GM12878 (cell line): ENCODE measurements around the gene MXRA8. TPM values are rescaled to one million over a fixed set of nuclear protein-coding genes. Genes with fewer than 3 reads are reported as not detected.

ENCODE experiments used
- ATAC-seq: fragments of 200-7000 bp; cut with Tn5 transposase; 3 replicates; pipeline ENCODE4 v1.9.1; 2020; ENCODE audit warnings: mild to moderate bottlenecking, moderate library complexity
- BruUV-seq: library from RNA; stranded (reverse); fragments of 400-500 nt; replicated peaks from 2 replicates; lab custom pipeline; 2021; lab: Mats Ljungman, UMichigan
- CTCF ChIA-PET: fragments of 300-600 bp; sonication (Branson Sonifier 250); formaldehyde crosslinking; extraction: SDS; loops from one replicate; lab custom pipeline; 2021; ENCODE audit warnings: inconsistent platforms; lab: Yijun Ruan, JAX
- POLR2A ChIA-PET: fragments of 350-600 bp; formaldehyde crosslinking; extraction: SDS; loops from one replicate; lab custom pipeline; 2021; ENCODE audit warnings: inconsistent platforms; lab: Charles Lee
- RAD21 ChIA-PET: fragments of 300-600 bp; sonication (Branson Sonifier 250); formaldehyde crosslinking; loops from one replicate; lab custom pipeline; 2023; ENCODE audit warnings: antibody characterized with exemption; ENCODE audit not compliant: unreplicated experiment; lab: Charles Lee
- SMC1A ChIA-PET: fragments of 300-600 bp; sonication (Branson Sonifier 250); formaldehyde crosslinking; loops from one replicate; lab custom pipeline; 2023; ENCODE audit not compliant: unreplicated experiment, uncharacterized antibody; lab: Charles Lee
- DNase-seq: peaks from one replicate; pipeline ENCODE4 v3.0.0-alpha.2; 2011; ENCODE audit warnings: low read depth, low spot score
- FAIRE-seq: peaks from 3 replicates; lab custom pipeline; 2011; peaks lifted over from hg19 to GRCh38; lab: Jason Lieb, UNC
- H2AFZ ChIP-seq: 2 replicates; pipeline ENCODE4 v1.6.0; 2011; ENCODE audit warnings: low read depth, low read length, control low read depth; ENCODE audit not compliant: control insufficient read depth
- H3K27ac ChIP-seq: 2 replicates; pipeline ENCODE4 v1.5.1; 2011; ENCODE audit warnings: control low read depth; ENCODE audit not compliant: control insufficient read depth, insufficient read depth
- H3K27me3 ChIP-seq, 2 experiments: replicated peaks in 1 of 2; 2 replicates each; pipeline versions ENCODE4 v1.6.0 to v1.6.1; 2011; ENCODE audit warnings: low read length in 1 of 2; ENCODE audit not compliant: control insufficient read depth in 2 of 2, insufficient read depth in 2 of 2
- H3K36me3 ChIP-seq, 2 experiments: 2 replicates each; pipeline ENCODE4 v1.5.1; 2011; ENCODE audit warnings: low read length in 1 of 2; ENCODE audit not compliant: control insufficient read depth in 2 of 2, insufficient read depth in 2 of 2
- H3K4me1 ChIP-seq: 2 replicates; pipeline ENCODE4 v1.6.1; 2011; ENCODE audit warnings: mild to moderate bottlenecking, low read length, moderate library complexity, mixed read lengths; ENCODE audit not compliant: control insufficient read depth, insufficient read depth
- H3K4me2 ChIP-seq: 2 replicates; pipeline ENCODE4 v1.6.0; 2011; ENCODE audit warnings: control low read depth; ENCODE audit not compliant: control insufficient read depth, insufficient read depth
- H3K4me3 ChIP-seq: fragments of 200-600 bp; sonication (generic); 2 replicates; pipeline ENCODE4 v1.5.1; 2016
- H3K79me2 ChIP-seq: 2 replicates; pipeline ENCODE4 v1.6.0; 2011; ENCODE audit warnings: low read length; ENCODE audit not compliant: control insufficient read depth, insufficient read depth
- H3K9ac ChIP-seq: 2 replicates; pipeline ENCODE4 v1.8.0; 2011; ENCODE audit warnings: low read length, control low read depth, mixed read lengths; ENCODE audit not compliant: control insufficient read depth, insufficient read depth
- H3K9me3 ChIP-seq: replicated peaks from 3 replicates; pipeline ENCODE4 v1.5.1; 2011; ENCODE audit warnings: mild to moderate bottlenecking, low read length; ENCODE audit not compliant: control insufficient read depth, insufficient read depth
- H4K20me1 ChIP-seq: 2 replicates; pipeline ENCODE4 v1.6.0; 2011; ENCODE audit not compliant: control insufficient read depth, insufficient read depth
- ESRRA ChIP-seq: IDR thresholded peaks from 2 replicates; pipeline ENCODE4 v1.6.1; 2012; ENCODE audit warnings: mild to moderate bottlenecking, low read length, improper control_type of control experiment
- JUNB ChIP-seq: IDR thresholded peaks from 2 replicates; pipeline ENCODE4 v1.6.1; 2016; ENCODE audit warnings: antibody characterized with exemption, mild to moderate bottlenecking
- MEF2A ChIP-seq: IDR thresholded peaks from 2 replicates; pipeline ENCODE4 v1.6.1; 2011; ENCODE audit warnings: low read depth, mild to moderate bottlenecking, low read length, moderate library complexity; ENCODE audit not compliant: insufficient read depth
- NRF1 ChIP-seq: conservative IDR thresholded peaks from 2 replicates; pipeline ENCODE4 v1.6.1; 2011; ENCODE audit warnings: mild to moderate bottlenecking, low read depth, low read length, improper control_type of control experiment
- PAX8 ChIP-seq: fragments of 450-650 bp; IDR thresholded peaks from 2 replicates; pipeline ENCODE4 v1.6.1; 2017; ENCODE audit warnings: mild to moderate bottlenecking, moderate library complexity
- POLR2A ChIP-seq: IDR thresholded peaks from 2 replicates; pipeline ENCODE4 v1.6.1; 2011; ENCODE audit warnings: low read depth, mild to moderate bottlenecking, low read length
- SREBF2 ChIP-seq: IDR thresholded peaks from 2 replicates; pipeline ENCODE4 v1.6.1; 2012; ENCODE audit warnings: mild to moderate bottlenecking, low read length
- WGBS: methylation state at CpG from one replicate; pipeline ENCODE4 v1.1.6; 2016; ENCODE audit warnings: low lambda C conversion rate; ENCODE audit not compliant: insufficient replicate concordance, insufficient coverage; ENCODE audit errors: missing lambda C conversion rate; 5-methylcytosine and 5-hydroxymethylcytosine counted together
- in situ Hi-C: fragments of 300-500 bp; cut with MboI; formaldehyde crosslinking; loops from 9 replicates; pipeline ENCODE4 v1.14.3; 2018; ENCODE audit warnings: mixed read lengths
- intact Hi-C: fragments of 100-400 bp; cut with micrococcal nuclease; formaldehyde crosslinking; loops from one replicate; pipeline ENCODE4 v1.14.2; 2022; ENCODE audit not compliant: unreplicated experiment
- polyA plus RNA-seq, 11 experiments: library from polyadenylated mRNA; depleted of rRNA in 4 of 11; unstranded in 6 of 11; stranded (reverse) in 5 of 11; fragments of >200 nt; fragmentation: Nextera tagmentation in 4 of 11; fragmentation: Illumina TruSeq in 1 of 11; extraction: Ambion mirVana in 4 of 11; extraction: Trizol in 1 of 11; gene quantifications; 1 replicate in 1 of 11; 2 replicates in 10 of 11; pipeline versions ENCODE4 v1.2.1 to v1.2.3, GENCODE V29; 2011 to 2016; ENCODE audit warnings: inconsistent platforms in 2 of 11, missing spikeins in 2 of 11, low read depth in 1 of 11
- total RNA-seq, 4 experiments: library from RNA; depleted of rRNA in 3 of 4; stranded (reverse); fragments of >200 nt in 3 of 4; fragmentation: Illumina TruSeq in 1 of 4; extraction: Trizol in 1 of 4; gene quantifications; 2 replicates each; pipeline versions ENCODE4 v1.2.1 to v1.2.3, GENCODE V29; 2013 to 2021

MXRA8 gene
- total and polyA plus RNA-seq, 10 of the 15 experiments (the other 5 are each of a cell fraction or from before 2014, with no cell fraction given): 0.11 to 0.54 (median 0.21) TPM; not detected in 6

DNA sequence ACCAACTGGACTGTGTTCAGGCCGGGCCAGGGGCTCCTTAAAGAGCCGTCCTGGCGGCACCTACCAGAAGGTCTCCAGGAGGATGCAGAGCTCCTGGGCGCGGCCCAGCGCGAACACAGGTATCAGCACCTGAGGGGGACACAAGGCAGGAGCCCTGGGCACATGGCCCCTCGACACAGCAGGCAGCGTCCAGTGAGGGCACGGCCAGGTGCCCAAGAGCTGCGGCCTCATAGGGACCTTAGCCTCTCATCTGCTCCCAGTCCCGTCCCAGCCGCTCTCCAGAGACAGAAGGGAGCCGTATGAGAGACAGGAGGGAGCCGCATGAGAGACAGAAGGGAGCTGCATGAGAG lies 44.1 kb downstream of the MXRA8 start (continued):
- TF ChIP-seq MEF2A (no peak), SREBF2 (no peak)

DNA sequence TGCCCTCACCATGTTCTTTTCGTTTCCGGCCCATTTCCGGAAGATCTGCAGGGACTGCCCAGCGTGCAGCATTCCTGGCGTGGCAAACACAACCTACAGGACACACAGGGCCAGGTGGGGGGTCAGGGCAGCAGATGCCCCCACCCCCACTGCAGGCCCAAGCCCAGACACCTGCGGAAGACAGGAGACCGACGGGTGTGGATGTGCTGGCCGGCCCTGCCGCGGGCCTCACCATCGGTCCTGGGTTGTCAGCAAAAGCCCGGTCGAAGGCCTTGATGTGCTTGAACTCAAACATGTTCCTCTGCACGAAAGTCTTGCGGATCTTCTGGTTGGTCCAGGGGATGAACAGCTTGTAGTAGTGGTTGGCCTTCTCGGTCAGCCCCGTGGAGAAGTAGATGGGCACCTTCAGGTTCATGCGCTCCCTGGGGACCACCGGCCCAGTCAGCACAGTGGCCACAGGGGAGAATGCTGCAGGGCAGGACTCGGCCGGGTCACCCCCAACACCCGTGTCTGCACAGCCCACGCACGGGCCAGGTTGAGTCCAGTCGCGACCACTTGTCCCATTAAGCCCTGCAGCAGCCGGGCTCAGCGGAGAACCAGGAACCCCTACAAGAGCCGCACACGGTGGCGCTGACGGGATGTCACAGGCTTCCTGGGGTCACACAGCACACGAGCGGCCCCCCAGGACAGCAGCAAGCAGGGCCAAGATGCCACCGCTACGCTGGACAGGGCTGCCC lies 44.7 kb downstream of the MXRA8 start:
- peaks cover 3 to 34% of the 10 kb centered on the region in 2 experiments; a peak in 3 of 4 replicates for H3K36me3 ChIP-seq
- SMC1A ChIA-PET: no interaction called here
- no peak for DNase-seq
- TF ChIP-seq JUNB (no peak), NRF1 (no peak), PAX8 (no peak), POLR2A (peak; percentile 54), ESRRA (no peak)
- TF ChIP-seq, all 136 proteins: peak for 1
- CTCF ChIA-PET: no interaction called here
- ATAC-seq: no peak
- in situ Hi-C loops: no loop called here
- H3K27ac ChIP-seq: no peak overlapping the region
- no peaks in the 10 kb centered on the region for H3K4me1 ChIP-seq
- no TSS peak for BruUV-seq
- H3K9ac ChIP-seq: no peak overlapping the region
- intact Hi-C loops: no loop called here
- H4K20me1 ChIP-seq: no peaks in the 10 kb centered on the region; the same call in 1 of the 2 replicates
- POLR2A ChIA-PET: no interaction called here
- no peak overlapping the region for H3K4me3 ChIP-seq
- WGBS: 92% methylated on average over 37 of the region's 37 CpGs
- RAD21 ChIA-PET: no interaction called here
- no peaks in the 10 kb centered on the region for H3K27me3 ChIP-seq
- H2AFZ ChIP-seq: no peak overlapping the region
- H3K79me2 ChIP-seq: peaks cover 6% of the 10 kb centered on the region
- no peaks in the 10 kb centered on the region for H3K9me3 ChIP-seq
- H3K4me2 ChIP-seq: no peak overlapping the region
- no peak for FAIRE-seq
